Activated T-cell treated with anti-CD3 and anti-CD28 coated beads, Interleukin-2, amount 50 U/mL, for 24 hours (primary cell): Measurements from ENCODE around the gene IL4.
A peak's percentile ranks its signal among the peaks of the same experiment; 100 is the strongest.
"Not testable (repeated sequence)": the region's sequence is repeated elsewhere in the genome, so short reads cannot be mapped to it uniquely, and the experiment has no call there.

Experiments
- DNase-seq: peaks from one replicate; pipeline ENCODE4 v3.0.0-alpha.2; 2020
- H3K27ac Mint-ChIP-seq: 2 replicates; pipeline ENCODE4 v1.8.0; 2020; ENCODE audit warnings: mild to moderate bottlenecking, mixed read lengths
- H3K27me3 Mint-ChIP-seq: 2 replicates; pipeline ENCODE4 v1.8.0; 2020; ENCODE audit warnings: mixed read lengths
- H3K36me3 Mint-ChIP-seq: 2 replicates; pipeline ENCODE4 v1.8.0; 2020; ENCODE audit warnings: low read depth, mixed read lengths
- H3K4me1 Mint-ChIP-seq: 2 replicates; pipeline ENCODE4 v1.8.0; 2020; ENCODE audit warnings: low read depth, mixed read lengths
- H3K4me3 Mint-ChIP-seq: 2 replicates; pipeline ENCODE4 v1.8.0; 2020; ENCODE audit warnings: mild to moderate bottlenecking, moderate library complexity, mixed read lengths
- H3K9me3 Mint-ChIP-seq: 2 replicates; pipeline ENCODE4 v1.8.0; 2020; ENCODE audit warnings: mixed read lengths

Gene IL4

DNA sequence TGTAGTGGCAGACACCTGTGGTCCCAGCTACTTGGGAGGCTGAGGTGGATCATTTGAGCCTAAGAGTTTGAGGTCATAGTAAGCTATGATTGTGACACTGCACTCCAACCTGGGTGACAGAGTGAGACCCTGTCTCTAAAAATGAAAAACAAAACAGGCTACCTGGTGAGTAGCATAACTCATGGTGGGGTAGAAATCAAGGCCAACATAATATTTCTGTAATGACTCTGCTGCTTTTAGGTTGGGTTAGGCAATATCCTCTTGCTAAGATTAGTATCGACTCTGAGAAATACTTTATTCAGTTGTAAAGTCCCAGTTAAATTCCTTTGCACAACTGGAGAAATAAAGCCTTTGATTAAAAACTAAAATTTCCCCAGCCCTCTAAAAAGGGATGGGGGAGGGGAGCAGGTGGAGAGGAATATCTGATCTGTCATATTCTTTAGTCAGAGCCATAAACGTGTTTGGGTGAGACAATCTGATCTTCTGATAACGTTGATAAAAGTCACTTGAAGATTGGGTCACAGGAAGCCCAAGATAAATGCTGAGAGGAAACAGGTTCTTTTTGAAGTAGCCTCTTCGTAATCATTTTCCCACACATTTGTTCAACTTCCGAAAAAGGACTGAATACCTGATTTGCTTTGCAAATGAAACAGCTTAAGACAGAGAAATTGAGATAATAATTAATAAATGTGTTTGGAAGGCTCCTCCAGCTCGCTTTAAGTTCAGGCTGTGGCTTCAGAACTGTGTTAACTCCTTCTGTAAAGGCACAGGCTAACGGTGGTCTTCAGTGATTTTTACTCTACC lies 14.9 kb downstream of the IL4 start:
- Mint-ChIP-seq H3K36me3 (peaks cover 6% of the 10 kb centered on the region), H3K9me3 (no peaks in the 10 kb centered on the region), H3K4me1 (peaks cover 38% of the 10 kb centered on the region), H3K4me3 (no peak overlapping the region), H3K27ac (peak overlapping the region; percentile 74), H3K27me3 (no peaks in the 10 kb centered on the region)
- no peak for DNase-seq

DNA sequence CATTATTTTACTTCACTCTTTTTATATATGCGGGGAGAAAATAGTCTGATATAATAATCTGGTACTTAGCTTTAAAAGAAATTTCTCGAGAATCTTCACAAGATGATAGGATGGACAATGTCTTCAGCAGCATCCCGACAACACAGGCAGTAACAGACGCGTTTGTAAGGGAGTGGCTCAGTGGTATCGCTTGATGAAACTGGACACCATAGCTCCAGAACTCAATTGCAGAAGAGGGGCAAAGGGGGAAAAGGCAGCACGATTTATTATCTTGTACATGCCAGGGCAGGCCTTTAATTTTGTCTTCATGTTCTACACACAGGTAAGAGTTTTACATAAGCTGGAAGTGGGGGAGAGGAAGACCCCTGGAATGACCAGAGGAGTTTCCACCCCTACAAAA lies 15.7 kb downstream of the IL4 start:
- H3K27ac Mint-ChIP-seq: no peak overlapping the region

DNA sequence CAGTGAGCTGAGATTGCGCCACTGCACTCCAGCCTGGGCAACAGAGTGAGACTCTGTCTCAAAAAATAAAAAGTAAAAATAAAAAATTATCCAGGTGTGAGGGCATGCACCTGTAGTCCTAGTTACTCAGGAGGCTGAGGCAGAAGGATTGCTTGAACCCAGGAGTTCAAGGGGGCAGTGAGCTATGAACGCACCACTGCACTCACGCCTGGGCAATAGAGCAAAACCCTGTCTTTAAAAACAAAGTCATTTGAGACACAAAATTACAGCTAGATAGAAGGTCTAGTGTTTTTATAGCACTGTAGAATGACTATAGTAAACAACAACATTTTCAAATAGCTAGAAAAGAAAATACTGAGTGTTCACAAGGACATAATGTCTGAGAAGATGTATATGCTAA lies 16.4 kb downstream of the IL4 start:
- Mint-ChIP-seq H3K4me3 (no peak overlapping the region), H3K27me3 (no peaks in the 10 kb centered on the region), H3K9me3 (no peaks in the 10 kb centered on the region), H3K27ac (no peak overlapping the region), H3K4me1 (peaks cover 27% of the 10 kb centered on the region), H3K36me3 (peaks cover 8% of the 10 kb centered on the region)
- no peak for DNase-seq

More for the DNA sequence above, 15.7 kb downstream of the IL4 start:
- H3K4me3 Mint-ChIP-seq: no peak overlapping the region
- no peaks in the 10 kb centered on the region for H3K27me3 Mint-ChIP-seq
- H3K4me1 Mint-ChIP-seq: peaks cover 34% of the 10 kb centered on the region
- H3K9me3 Mint-ChIP-seq: no peaks in the 10 kb centered on the region
- no peak for DNase-seq
- peaks cover 6% of the 10 kb centered on the region for H3K36me3 Mint-ChIP-seq

DNA sequence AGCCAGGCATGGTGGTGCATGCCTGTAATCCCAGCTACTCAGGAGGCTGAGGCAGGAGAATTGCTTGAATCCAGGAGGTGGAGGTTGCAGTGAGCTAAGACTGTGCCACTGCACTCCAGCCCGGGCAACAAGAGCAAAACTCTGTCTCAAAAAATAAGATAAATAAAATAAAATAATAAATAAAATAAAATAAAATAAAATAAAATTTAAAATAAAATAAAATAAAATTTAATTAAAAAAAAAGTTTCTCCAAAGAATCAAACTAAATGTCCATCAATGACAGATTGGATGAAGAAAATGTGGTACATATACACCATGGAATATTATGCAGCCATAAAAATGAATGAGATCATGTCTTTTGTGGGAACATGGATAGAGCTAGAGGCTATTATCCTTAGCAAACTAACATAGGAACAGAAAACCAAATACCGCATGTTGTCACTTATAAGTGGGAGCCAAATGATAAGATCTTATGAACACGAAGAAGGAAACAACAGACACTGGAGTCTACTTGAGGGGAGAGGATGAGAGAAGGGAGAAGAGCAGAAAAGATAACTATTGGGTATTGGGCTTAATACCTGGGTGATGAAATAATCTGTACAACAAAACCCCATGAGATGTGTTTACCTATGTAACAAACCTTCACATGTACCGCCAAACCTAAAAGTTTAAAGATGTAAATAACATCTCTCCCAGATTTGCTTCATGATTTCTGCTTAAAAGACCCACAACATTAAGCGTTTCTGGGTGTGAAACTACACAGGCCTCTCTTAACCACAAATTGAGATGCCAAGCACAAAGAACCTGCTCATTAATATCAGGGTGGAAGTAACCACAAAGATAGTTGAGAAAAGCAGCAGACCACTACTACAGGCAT lies 18.2 kb downstream of the IL4 start:
- H3K9me3 Mint-ChIP-seq, H3K27me3 Mint-ChIP-seq, H3K4me3 Mint-ChIP-seq, DNase-seq: not testable (repeated sequence)
- Mint-ChIP-seq H3K27ac (peak overlapping the region; percentile 52), H3K36me3 (peaks cover 18% of the 10 kb centered on the region), H3K4me1 (peaks cover 26% of the 10 kb centered on the region)

DNA sequence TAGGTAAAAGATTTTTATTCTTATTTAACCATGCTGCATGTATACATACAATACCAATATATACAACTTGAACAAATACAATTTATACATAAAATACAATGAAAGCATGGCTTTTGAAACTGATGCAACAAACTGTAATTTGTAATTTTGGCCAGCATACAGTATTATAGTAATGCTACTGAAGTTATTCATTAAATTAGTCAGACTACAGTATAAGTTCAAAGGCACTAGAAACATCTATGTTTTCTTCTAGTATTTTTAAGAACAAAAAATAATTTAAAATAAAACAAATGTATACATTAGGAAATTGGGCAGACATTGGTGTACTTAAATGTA lies 18.8 kb downstream of the IL4 start:
- no peaks in the 10 kb centered on the region for H3K27me3 Mint-ChIP-seq
- no peaks in the 10 kb centered on the region for H3K9me3 Mint-ChIP-seq
- H3K4me3 Mint-ChIP-seq: no peak overlapping the region
- H3K4me1 Mint-ChIP-seq: peaks cover 26% of the 10 kb centered on the region
- peaks cover 24% of the 10 kb centered on the region for H3K36me3 Mint-ChIP-seq
- peak overlapping the region; percentile 52 for H3K27ac Mint-ChIP-seq
- DNase-seq: no peak

DNA sequence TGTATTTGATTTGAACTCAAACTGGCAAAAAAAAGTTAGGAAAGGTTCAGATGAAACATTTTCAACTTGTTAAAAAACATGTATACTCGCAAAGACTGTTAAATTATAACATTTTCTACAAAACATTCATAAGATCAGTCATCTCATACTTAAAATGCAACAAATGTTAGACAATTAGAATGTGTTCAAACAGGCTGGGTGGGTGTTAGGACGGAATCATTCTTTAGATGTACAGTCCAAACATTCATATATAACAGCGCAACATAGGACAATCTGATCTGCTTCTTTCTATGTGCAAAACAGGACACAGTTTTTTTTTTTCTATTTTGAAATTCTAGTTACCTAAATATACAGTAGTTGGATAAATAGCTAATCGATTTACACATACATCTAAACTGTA lies 22.2 kb downstream of the IL4 start:
- Mint-ChIP-seq H3K4me1 (peaks cover 6% of the 10 kb centered on the region), H3K36me3 (peaks cover 53% of the 10 kb centered on the region), H3K4me3 (no peak overlapping the region), H3K9me3 (no peaks in the 10 kb centered on the region), H3K27me3 (no peaks in the 10 kb centered on the region), H3K27ac (no peak overlapping the region)
- DNase-seq: no peak

DNA sequence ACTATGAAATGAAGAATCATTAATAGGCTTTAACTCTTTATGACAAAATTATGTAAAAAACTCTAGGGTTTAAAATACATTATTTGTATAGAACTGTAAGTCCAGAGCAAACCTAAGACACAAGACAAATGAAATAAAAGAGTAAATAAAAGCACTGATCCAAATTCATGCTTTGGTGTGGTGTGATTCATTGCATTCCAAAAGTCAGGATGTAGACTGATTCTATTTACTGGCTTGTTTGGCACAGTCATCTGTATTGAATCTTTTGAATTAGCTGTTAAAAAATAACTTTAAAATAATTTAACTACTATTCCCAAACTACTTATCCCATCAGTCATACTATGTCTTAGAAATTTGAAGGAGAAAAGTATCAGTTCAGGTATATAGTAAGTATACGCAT lies 31.1 kb downstream of the IL4 start:
- DNase-seq: no peak
- H3K4me3 Mint-ChIP-seq: no peak overlapping the region
- H3K27me3 Mint-ChIP-seq: no peaks in the 10 kb centered on the region
- no peaks in the 10 kb centered on the region for H3K9me3 Mint-ChIP-seq
- H3K4me1 Mint-ChIP-seq: no peaks in the 10 kb centered on the region
- H3K27ac Mint-ChIP-seq: no peak overlapping the region
- H3K36me3 Mint-ChIP-seq: peaks cover 37% of the 10 kb centered on the region

DNA sequence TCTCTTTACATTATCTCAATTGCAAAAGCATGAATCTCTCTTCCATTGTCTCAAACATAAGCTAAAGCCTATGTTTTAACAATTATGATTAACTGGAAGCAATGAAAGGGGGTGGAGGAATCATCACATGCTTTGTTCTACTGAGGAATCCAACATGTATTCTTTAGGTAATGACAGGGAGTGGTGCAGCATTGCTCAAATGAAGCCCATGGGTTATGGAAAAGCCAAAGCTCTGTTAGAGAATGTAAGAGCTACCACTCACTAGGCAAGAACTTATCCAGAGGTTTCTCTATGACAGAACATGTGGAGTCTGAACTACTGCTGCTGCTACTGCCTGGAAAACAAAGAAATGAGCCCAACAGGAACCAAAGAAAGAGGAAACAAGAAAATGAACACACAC lies 34.9 kb downstream of the IL4 start:
- no peak for DNase-seq
- Mint-ChIP-seq H3K9me3 (no peaks in the 10 kb centered on the region), H3K36me3 (peaks cover 22% of the 10 kb centered on the region), H3K27ac (no peak overlapping the region), H3K4me1 (no peaks in the 10 kb centered on the region), H3K4me3 (no peak overlapping the region), H3K27me3 (no peaks in the 10 kb centered on the region)

DNA sequence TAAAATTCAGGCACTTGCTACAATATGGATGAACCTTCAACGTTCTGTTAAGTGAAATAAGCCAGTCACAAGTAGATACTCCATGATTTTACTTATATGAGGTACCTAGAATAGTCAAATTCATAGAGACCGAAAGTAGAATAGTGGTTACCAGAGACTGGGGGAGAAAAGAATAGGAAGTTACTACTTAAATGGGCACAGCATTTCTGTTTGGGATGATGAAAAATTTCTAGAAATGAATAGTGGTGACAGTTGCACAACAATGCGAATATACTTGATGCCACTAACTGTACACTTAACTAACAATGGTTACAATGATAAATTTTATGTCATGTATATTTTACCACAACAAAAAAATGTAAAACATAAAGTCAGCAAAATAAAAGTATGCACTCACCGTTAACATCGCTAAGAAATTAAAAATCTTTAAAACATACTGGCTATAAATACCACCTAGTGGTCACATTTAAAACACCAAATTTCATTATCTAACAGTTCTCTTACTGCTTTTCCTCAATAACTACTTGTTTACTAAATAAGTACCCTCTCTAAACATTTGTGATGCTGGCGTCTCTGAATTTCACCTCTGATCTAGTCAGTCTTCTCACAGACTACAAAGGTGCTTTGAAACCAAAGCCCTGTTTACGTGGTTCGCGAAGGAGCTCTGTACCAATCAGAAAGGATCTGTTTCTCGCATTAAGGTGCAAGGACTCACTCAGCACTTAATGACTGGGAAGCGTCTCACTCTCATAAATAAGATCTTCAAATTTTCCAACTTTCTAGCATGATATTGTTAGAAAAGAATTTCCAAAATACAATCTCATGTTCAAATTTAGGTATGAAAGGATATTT lies 40.9 kb downstream of the IL4 start:
- no peak overlapping the region for H3K4me3 Mint-ChIP-seq

DNA sequence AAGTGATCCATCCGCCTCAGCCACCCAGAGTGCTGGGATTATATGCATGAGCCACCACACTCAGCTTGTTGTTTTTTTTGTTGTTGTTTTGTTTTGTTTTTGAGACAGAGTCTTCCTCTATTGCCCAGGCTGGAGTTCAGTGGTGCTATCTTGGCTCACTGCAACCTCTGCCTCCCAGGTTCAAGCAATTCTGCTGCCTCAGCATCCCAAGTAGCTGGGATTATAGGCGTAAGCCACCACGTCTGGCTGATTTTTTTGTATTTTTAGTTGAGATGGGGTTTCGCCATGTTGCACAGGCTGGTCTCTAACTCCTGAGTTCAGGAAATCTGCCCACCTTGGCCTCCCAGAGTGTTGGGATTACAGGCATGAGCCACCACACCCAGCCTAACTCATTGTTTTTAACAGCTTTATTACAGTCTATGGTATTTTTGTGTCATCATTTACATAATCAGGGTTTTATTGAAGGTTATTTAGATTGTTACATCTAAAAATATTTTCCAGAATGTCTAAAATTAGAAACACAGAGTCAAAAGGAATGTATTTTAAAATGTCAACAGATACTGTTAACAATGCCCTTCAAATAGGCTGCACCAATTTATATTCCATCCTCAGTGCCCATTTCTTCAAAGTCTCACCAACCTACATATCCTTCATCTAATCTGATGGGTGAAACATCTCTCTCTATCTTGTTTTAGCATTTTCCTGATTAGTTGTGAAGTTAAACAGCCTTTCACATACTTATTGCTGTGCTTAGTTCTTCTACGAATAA lies 44.9 kb downstream of the IL4 start:
- no peak for DNase-seq
- H3K36me3 Mint-ChIP-seq: peaks cover 40% of the 10 kb centered on the region
- no peak overlapping the region for H3K4me3 Mint-ChIP-seq
- H3K27me3 Mint-ChIP-seq: no peaks in the 10 kb centered on the region
- no peak overlapping the region for H3K27ac Mint-ChIP-seq
- no peaks in the 10 kb centered on the region for H3K9me3 Mint-ChIP-seq
- peaks cover 12% of the 10 kb centered on the region for H3K4me1 Mint-ChIP-seq

More for the DNA sequence above, 40.9 kb downstream of the IL4 start:
- Mint-ChIP-seq H3K27me3 (no peaks in the 10 kb centered on the region), H3K27ac (no peak overlapping the region), H3K9me3 (no peaks in the 10 kb centered on the region), H3K36me3 (peaks cover 29% of the 10 kb centered on the region), H3K4me1 (peaks cover 12% of the 10 kb centered on the region)
- no peak for DNase-seq

DNA sequence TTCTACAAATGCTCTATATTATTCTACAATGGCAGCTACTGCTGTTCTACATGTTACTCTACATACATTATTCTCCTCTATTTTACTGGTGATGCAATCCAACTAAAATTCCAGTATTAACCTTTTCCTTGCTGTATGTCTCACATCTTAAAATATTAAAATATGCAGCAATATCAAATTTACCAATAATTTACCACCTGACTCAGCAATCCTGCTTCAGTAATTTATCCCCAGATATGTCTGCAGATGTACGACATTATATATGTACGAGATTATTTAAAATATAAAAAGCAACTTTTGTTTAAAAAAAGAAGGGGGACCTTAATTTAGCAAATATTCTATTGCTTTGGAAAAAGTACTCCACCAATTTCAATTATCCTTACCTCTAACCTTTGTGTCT lies 52.0 kb downstream of the IL4 start:
- Mint-ChIP-seq H3K9me3 (no peaks in the 10 kb centered on the region), H3K27me3 (no peaks in the 10 kb centered on the region), H3K36me3 (peaks cover 50% of the 10 kb centered on the region), H3K27ac (no peak overlapping the region), H3K4me3 (no peak overlapping the region), H3K4me1 (peaks cover 5% of the 10 kb centered on the region)
- DNase-seq: no peak

DNA sequence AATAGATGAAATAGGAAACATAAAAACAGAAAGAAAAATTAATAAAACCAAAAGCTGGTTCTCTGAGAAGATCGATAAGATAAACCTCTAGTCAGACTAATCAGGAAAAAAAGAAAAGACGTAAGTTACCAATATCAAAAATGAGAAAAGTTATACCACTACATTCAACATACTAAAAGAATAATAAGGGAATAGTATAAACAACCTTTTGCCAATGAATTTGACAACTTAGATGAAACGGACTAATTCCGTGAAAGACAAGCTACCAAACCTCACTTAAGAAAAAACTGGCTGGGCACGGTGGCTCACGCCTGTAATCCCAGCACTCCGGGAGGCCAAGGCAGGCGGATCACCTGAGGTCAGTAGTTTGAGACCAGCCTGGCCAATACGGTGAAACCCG lies 56.1 kb downstream of the IL4 start:
- H3K9me3 Mint-ChIP-seq: no peaks in the 10 kb centered on the region
- peaks cover 12% of the 10 kb centered on the region for H3K4me1 Mint-ChIP-seq
- DNase-seq: no peak
- no peak overlapping the region for H3K27ac Mint-ChIP-seq
- no peaks in the 10 kb centered on the region for H3K27me3 Mint-ChIP-seq
- no peak overlapping the region for H3K4me3 Mint-ChIP-seq
- peaks cover 48% of the 10 kb centered on the region for H3K36me3 Mint-ChIP-seq
